ENCODE data around the gene STIMATE.
A peak's percentile ranks its signal among the peaks of the same experiment; 100 is the strongest.

STIMATE gene

DNA sequence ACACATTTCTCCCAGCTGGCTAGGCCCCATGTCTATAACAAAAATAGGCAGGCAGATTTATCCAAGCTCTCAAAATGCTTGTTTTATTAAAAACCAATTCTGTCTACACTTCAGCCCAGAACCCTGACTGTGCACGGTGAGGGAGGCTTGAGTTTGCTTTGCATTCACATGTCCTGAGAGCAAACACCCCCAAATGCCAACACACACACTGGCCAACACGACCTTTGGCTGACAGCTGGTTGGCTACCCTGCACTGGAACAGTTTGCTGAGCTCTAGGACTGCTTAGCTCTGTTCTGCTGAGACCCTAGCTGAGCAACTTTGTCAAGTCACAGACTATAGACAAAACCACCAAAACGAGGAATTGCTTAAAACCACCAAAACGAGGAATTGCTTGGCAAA, 3.6 kb downstream of the STIMATE start:
- DNase-seq (ENCODE audit: low spot score): no peak

DNA sequence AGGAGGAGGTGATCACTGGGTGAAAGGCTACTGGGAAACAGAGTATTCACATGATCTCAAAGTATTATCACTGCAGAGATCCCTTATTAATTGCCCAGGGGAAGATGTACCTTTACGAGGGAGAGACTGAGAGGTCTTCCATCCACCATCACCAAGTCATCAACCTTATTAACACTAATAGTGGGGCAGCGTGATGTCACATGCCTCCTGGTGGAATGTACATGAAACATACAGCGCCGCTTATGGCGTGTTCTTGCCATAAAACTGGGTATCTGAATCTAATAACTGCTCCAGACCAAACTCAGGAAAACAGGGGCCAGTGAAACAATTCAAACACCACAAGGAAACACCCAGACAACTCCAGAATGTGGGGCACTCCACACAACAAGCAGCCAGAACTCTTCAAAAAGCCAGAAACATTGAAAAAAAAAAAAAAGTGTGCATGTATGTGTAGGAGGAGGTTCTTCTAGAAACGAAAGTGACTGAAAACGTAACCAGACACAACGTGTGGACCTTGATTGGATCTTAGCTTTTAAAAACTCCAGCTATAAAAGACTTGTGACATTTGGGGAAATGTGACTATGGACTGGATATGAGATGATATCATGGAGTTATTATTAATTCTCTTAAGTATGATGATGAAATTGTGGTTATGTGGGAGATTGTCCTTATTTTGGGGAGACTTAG, 4.6 kb downstream of the STIMATE start:
- peak; percentile 48 for DNase-seq (ENCODE audit: low spot score)

DNA sequence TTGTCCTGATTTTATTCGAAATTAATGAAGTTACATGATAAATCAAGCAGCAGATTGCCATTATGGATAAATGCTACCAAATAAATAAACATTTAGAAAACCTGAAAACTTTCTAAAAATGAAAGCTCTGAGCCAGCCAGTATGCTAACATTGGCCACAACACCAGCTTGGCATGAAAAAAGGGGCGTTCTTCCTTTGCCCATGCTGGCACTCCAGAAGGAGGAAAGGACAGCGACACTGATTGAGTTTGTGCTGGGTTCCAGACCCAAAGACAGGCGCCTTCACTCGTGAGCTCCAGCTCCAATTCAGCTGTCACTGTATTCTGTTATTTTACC, 5.1 kb downstream of the STIMATE start:
- DNase-seq (ENCODE audit: low spot score): no peak

DNA sequence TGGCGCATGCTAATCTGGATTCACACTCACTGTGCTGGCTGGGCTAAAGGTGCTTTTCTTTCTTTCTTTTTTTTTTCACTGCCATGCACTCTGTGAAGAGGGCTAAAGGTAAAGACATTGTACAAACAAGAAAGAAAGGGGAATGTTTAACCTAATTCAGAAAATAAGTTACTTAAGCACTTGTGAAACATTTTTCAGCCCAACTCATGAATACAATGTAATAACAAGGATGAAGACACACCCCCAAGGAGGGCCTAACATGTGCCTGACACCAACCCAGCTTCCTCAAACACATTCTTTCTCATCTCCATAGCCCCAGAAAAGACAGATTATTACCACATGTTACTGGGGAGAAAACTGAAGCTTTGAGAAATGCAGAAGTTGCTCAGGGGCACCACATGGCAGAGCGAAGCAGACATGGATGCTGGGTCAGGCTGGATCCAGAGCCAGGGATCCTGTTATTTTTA, 5.7 kb downstream of the STIMATE start:
- no peak for DNase-seq (ENCODE audit: low spot score)

DNA sequence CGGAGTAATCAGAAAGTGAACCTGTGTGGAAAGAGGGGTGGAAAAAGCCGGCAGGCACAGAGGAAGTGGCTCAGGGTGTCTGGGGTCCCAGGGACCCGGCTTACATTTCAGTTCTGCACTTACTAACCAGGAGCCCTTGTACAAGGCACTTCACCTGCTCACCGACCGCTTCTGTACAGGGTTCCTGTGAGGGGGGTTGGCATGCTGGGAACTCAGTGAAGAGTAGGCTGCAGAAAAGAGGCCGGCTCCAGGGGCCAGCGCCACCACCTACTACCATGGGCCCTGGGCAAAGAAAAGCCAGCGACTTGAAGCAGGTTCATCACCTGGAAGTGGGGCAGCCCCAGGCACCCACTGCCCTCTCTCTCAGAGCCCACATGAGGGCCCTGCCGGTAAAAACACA, 6.2 kb downstream of the STIMATE start:
- DNase-seq (ENCODE audit: low spot score): no peak

DNA sequence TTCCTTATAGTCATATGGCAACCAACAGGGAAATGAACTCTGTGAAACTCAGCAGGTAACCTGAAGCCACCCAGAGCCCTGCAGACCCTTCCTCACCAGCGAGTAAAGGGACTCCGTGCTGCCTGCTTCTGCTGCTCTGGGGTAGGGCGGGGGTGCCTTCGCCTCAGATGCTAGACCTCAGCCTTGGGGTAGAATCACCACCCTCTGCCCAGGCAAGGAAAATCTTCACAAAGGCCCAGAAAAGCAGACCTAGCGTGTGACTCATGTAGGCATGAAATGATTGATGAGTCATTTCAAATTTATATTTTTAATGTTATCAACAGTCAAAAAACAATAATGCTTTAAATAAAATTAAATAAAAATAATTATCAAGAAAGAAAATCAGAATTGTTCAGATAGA, 6.6 kb downstream of the STIMATE start:
- DNase-seq (ENCODE audit: low spot score): no peak

DNA sequence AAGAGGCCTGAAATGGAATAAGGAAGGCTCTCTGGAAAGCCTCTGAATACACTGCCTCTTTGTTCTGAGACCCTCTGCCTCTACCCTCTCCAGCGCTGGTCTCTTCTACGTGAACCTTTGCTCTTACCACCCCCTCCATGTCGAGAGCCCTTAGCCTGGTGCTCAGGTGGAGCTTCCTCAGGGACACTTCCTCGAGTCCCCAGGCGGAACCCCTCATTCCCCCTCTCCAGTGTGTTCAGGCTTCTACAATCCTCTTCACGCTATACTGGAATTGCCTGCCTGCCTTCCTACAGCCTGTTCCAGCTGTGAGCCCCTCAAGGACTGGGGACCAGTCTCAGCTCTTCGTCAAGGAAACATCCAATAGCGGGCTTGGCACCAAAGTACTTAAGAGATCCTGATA, 7.4 kb downstream of the STIMATE start:
- DNase-seq (ENCODE audit: low spot score): no peak

DNA sequence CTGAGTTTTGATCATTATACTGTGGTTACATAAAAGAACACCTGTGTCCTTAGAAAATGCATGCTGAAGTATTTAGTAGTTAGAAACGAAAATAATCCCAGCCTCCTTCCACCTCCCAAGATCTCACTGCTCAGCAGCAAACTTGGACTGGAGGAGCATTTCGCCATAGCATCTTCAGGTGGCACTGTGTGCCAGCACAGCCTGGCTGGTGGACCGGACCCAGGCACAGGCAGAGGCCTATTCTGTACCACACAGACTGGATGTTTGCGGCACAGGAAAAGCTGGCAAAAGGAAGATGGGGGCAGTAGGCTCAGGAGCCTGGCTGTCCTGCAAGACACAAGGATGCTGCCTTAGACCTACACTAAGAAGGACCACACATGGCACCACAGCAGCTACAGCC, 10.2 kb downstream of the STIMATE start:
- no peak for DNase-seq (ENCODE audit: low spot score)

DNA sequence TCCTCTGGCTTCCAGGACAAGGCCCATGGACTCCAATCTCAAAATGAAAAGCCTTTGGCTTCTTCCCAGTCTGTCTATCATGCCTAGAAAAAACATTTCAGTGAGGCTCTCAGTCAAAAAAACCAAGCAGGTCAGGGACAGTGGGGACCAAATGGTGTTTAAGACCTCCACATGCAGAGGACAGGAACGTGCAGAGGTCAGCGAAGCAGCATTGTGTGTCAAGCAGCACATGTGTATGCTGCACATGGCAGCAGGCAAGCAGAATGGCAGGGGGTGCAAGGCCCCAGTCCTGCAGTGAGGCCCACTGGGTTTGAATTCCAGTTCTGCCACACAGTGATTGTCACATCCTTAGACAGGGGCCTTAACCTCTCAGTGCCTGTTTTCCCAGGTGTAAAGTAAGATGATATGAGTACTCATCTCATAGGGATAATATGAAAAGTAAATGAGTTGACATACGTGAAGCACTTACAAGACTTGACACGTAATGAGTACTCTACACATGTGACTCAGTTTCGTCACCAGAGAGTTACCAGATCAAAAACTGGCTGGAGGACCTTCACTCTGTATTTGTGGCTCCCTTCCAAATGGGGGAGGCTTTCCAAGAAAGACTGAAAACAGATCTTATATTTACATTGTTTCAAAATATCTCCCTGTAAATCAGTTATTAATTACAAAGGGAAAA, 11.2 kb downstream of the STIMATE start:
- DNase-seq (ENCODE audit: low spot score): no peak

DNA sequence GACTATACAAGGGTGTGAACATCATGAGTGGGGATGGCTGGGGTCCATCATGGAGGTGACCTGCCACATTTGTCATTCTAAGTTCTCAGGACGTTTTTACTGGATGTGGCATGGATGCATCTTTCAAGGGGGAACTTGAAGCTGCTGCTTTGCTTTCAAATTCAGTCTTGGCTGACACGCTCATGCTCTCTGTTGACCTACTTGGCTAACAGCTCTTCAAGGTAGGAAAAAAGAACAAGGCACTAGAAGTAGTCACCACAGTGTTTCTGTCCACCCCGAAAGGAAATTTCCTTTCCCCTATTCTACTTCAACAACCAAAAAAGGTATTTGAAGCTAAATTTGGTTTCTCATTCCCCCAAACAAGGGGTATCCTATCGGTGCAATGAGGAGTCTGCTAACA, 15.0 kb downstream of the STIMATE start:
- no peak for DNase-seq (ENCODE audit: low spot score)

DNA sequence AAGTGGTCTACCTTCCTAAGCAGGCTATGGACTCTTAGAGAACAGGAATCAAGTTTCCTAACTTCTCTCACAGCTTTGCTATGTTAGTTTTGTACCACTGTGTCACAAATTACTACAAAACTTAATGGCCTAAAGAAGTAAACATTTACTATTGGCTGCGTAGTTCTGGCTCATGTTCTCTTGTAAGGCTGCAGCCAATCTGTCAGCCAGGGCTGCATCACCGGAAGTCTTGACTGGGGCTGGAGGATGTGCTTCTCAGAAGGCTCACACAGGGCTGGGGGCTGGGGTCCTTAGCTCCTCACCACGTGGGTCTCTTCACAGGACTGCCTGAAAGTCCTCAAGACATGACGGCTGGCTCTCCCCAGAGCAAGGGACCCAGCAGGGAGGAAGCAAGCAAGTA, 15.5 kb downstream of the STIMATE start:
- no peak for DNase-seq (ENCODE audit: low spot score)

DNA sequence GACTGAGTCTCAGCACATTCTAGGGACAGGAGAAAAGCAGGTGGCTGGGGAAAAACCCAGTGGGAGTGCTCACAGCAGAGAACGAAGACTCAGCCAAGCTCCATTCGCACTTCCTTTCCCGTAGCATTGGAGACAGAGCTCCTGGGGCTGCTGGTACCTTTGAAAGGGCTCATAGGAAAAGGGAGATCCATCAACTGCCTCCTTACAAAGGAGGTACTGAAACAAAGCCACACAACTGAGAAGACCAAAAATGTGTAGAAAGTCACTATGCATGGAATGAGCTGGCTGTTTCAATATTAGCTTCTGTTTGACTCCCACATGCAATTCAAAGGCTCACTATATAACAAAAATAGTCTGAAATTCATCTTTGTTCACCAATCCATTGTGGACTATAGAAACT, 16.9 kb downstream of the STIMATE start:
- DNase-seq (ENCODE audit: low spot score): no peak

DNA sequence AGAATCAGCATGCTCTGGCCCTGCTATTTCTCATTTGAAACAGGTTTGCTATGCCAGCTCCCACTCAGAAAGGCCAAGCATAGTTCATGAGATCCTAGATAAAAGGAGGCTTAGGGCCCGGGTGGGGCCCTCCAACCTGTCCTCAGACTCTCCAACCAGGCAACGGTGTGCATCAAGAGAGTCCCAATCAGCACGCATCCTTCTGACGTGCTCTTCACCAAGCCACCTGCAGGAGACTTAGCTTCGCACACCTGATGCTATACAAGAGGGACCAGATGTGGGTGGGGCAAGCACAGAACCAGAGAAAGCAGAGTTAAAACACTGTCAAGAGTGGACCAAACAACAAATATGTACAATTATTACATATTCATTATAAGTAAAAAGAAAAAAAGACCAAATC, 17.3 kb downstream of the STIMATE start:
- DNase-seq (ENCODE audit: low spot score): no peak

DNA sequence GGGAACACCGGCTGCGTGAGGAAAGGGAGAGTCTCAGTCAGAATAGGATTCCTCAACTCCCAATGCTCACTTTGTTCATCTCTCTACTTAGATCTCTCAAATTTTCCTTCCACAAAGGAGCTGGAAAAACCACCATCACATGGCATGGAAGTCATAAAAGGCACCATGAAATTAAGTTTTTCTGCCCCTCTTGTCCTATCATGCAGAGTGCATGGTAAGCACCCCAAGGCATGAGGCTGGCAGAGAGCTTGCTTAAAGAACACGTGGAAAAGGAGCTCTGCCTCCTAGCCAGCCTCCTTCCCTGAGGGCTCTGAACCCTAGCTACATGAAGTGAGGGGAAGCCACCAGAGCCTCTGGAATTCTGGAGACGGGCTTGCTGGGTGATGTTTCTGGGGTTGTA, 17.8 kb downstream of the STIMATE start:
- DNase-seq (ENCODE audit: low spot score): no peak

DNA sequence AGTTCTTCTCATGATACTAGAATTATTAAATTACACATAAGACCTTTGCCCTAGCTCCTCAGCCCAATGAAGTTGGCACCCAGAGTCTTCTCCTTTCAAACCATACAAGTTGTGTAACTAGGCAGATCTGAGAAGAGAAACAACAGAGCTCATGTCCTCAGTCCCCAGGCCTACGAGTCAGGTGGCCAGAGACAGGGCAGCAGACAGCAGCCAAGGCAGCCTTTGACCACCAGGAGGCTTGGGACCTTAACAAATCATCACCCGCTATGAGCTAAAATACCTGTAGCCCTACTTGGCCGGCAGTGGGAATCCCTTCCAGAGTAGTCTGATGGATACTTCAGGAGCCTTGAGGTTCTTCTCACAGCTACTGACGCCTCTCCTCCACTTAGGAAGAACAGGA, 18.3 kb downstream of the STIMATE start:
- no peak for DNase-seq (ENCODE audit: low spot score)

DNA sequence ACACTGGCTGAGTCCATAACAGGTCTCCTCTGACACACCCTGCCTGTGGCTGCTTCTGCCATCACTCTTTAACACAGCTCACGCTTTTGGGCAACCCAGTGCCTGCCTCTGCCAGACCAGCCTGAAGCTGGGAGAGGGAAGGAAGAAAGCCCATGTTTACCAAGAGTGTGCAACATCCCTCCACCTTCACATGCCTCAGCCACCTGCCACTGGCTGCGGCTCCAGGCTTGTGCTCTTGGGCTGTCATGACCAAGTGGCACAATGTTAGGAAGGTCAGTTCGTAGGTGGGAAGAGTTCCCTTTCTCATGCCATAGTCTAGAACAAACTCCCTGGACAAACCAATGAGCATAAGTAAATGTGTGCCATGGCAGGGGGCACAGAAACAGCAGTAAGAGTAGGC, 20.3 kb downstream of the STIMATE start:
- DNase-seq (ENCODE audit: low spot score): no peak

DNA sequence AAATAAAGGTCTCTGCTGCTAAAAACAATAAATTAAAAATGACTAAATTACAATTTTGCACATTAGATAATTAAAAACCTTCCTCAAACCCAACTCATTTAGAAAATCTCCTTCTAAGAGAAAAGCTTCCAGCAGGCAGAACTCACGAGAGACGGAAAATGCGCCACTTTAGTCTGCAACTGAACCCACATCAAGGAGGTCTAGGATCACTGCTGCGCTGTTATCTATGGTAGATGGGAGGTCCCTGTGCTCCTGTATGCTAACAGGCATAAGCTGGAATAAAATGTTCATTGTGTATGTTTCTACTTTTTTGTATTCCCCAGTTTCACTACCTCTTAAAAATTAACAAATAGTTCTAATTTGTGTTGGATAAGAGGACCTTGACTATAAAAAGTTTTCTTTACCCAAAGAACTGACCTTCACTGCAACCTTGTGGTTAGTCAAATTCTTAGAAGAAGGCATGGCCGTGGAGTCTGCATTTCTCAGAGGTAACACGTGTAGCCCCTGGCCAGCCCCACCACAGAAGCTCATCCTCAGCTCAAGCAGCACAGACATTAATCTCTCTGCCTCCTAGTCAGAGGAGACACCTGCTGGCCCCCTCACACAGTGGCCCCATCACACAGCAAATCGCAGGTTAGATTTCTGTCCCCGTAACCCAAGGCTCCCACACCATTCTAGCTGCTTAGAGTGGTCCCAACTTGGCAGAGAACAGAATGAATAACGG, 22.3 kb downstream of the STIMATE start:
- no peak for DNase-seq (ENCODE audit: low spot score)

DNA sequence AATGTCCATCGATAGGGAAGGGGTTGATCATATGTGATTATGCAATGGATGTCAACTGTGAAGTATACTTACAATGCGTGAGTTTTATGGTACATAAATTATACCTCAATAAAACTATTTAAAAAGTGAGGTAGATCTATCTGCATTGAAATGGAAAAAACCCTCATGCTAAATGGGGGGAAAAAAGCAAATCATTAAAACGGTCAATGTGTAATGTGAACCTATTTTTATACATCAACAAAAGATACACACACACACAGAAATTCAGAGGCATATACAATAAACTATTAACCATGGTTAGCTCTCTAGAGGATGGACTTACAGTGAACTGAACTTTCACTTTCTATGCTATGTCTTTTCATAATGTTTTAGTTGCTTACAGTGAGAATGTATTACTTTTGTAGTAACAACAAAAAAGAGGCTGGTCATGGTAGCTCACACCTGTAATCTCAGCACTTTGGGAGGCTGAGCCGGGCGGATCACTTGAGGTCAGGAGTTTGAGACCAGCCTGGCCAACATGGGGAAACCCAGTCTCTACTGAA, 23.1 kb downstream of the STIMATE start:
- no peak for DNase-seq (ENCODE audit: low spot score)

DNA sequence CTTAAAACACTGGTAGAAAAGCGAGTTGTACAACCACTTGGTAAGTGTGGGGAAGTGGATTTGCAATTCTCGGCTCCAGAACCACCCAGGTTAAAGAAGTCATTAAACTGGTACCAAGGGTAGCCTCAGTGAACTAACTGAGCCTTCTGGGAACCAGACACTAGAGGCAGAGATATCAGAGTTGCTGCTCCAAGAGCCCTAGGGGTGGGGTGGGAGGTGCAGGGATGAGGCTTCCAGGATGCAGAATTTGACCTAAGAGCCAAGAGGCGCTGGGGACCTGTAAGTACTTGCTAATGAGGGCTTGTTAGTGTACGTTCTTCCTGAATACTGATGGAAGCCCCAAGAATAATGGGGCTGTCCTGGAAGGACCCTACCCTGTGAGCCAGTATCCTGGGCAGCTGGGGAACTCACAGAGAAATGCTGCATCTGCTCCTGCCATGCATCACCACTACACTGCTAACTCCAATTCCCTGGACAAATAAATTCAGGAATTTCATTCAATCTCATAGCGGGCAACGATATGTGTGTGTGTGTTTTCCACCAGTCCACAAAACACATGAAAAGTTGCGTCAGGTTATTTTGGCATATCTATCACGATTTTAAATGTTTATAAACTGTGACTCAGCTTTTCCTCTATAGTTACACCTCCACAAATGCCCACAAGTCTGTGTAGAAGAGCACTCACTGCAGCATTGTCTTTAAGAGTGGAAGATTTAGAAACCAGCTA, 23.8 kb downstream of the STIMATE start:
- peak; percentile 21 for DNase-seq (ENCODE audit: low spot score)

DNA sequence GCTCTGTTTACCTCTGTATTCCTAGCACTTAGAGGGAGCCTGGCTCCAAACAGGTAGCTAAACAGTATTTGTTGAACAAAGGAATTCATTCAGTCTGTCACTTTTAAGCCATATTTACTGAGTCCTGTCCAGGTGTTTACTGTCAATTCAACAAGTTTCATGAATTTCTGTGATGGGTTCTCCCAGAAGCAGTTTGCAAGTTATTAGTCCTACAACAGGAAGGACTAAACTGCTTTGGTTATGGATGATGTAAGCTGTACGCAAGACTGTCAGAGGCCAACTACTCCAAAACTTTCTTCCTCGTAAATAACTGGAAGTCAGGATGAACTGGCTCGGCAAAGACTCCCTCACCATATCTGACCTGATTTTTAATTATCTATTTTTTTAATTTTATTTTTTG, 25.1 kb downstream of the STIMATE start:
- no peak for DNase-seq (ENCODE audit: low spot score)

DNA sequence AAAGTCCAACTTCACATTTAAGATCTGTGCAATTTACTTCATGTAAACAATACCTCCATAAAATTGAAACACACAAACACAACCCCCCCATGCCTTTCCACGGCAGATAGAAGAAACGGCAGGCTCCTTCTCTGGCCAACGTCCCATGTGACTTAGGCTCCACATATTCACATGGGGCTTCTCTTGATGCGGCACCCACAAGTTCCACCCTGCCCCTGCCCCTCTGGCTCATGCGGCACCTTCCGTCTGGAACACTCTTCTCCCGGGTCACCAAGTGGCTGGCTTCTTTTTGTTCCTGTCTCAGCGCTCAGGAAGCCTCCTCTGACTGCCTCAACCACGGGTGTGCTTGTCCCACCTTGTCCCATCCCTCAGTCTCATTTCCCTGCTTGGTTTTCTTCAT, 25.6 kb downstream of the STIMATE start:
- DNase-seq (ENCODE audit: low spot score): no peak

DNA sequence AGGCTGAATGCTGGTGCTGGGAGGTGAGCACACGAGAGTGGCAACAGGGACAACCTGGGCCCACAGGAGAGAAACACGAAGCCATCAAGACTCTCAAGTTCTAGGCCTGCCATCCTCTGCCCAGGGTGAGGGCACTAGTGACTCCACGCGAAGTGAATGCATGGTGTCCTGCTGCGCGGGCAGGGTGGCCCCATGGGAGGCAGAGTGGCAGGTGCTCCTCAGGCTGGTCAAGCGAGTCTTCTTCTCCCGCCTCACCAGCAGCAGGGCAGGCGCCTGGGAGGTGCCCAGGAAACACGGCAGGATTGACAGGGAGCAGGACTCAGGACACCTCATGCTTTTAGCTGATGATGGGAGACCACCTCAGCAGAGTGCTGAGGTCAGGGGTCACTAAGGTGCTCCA, 26.9 kb downstream of the STIMATE start:
- DNase-seq (ENCODE audit: low spot score): no peak

DNA sequence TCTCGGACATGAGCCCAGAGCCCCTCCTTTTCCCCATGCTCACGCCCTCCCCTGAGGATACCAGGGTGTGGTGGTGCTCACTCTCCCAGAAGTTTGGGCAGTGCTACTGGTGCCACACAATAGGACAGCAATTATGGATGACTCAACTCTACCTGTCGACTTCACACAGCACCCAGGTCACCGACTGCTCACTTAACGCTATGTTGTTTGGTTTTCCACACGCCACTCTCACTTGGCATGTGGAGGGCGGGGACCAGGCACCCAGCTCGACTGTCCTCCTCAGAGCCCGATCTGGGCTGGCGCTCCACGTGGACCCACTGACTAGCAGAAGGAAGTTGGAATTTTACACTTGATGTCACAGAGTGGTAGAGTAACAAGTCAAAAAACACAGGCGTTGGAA, 30.9 kb downstream of the STIMATE start:
- no peak for DNase-seq (ENCODE audit: low spot score)

Measured in COLO829 (cell line).